ENCODE data around the gene FGFBP1. TPM values are rescaled to one million over a fixed set of nuclear protein-coding genes. Genes with fewer than 3 reads are reported as not detected.

The FGFBP1 gene
- polyA plus RNA-seq, 2 of the 4 experiments (the other 2 are of a cell fraction): 1.1 to 4.0 TPM

DNA sequence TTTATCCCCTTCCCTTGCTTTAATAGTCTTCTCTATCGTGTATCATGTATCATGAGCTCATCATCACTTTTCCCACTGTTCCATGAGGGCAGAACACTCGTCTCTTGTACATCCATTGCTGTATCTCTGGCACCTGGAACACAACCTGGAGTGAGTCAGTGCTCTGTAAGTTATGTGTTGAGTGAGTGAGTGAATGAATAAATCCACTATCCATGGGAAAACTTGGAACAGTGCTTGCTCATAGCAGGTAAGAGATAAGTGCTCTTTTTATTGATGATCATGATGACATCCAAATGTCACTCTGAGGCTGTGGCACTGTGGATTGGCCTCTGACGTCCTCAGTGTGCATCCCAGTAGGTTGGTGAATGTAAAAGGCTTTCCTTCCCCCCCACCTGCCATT is 4.3 kb downstream of the FGFBP1 start:
- 52% methylated on average over 3 of the region's 3 CpGs for WGBS (ENCODE audit: missing lambda C conversion rate)
- no peak for ATAC-seq
- Histone ChIP-seq H3K4me2 (no peak overlapping the region), H3K4me3 (no peak overlapping the region), H3K27ac (no peak overlapping the region), H3K9me3 (no peaks in the 10 kb centered on the region), H3K4me1 (peaks cover 7% of the 10 kb centered on the region)
- no peak for DNase-seq (ENCODE audit: low read depth in 1 of 2, low spot score in 1 of 2)
- no peak for TF ChIP-seq RNF2 (IDR thresholded peaks at IDR 0.05; ENCODE audit: borderline replicate concordance, low read depth)
- TF ChIP-seq HOXB5 (CRISPR knock-in tag; IDR thresholded peaks at IDR 0.05): no peak
- no peak for TF ChIP-seq CHD4 (IDR thresholded peaks at IDR 0.05; ENCODE audit: borderline replicate concordance)
- no peak for TF ChIP-seq JUN (IDR thresholded peaks at IDR 0.05)
- TF ChIP-seq ZSCAN20 (CRISPR knock-in tag; IDR thresholded peaks at IDR 0.05): no peak
- TF ChIP-seq HOXA7 (CRISPR knock-in tag; IDR thresholded peaks at IDR 0.05): no peak
- TF ChIP-seq FOSL2 (IDR thresholded peaks at IDR 0.05): no peak
- no peak for TF ChIP-seq FOSL2 (CRISPR knock-in tag; IDR thresholded peaks at IDR 0.05)
- no peak for TF ChIP-seq CBX8 (IDR thresholded peaks at IDR 0.05)
- no peak for TF ChIP-seq FOSB (CRISPR knock-in tag; IDR thresholded peaks at IDR 0.05)
- TF ChIP-seq HOXB13 (CRISPR knock-in tag; IDR thresholded peaks at IDR 0.05; ENCODE audit: low read depth): no peak
- TF ChIP-seq ZFP36 (IDR thresholded peaks at IDR 0.05; ENCODE audit: borderline replicate concordance, partially characterized antibody): no peak
- TF ChIP-seq, protein P1, sequence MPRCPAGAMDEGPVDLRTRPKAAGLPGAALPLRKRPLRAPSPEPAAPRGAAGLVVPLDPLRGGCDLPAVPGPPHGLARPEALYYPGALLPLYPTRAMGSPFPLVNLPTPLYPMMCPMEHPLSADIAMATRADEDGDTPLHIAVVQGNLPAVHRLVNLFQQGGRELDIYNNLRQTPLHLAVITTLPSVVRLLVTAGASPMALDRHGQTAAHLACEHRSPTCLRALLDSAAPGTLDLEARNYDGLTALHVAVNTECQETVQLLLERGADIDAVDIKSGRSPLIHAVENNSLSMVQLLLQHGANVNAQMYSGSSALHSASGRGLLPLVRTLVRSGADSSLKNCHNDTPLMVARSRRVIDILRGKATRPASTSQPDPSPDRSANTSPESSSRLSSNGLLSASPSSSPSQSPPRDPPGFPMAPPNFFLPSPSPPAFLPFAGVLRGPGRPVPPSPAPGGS (IDR thresholded peaks at IDR 0.05): no peak
- TF ChIP-seq TP53 (CRISPR knock-in tag; IDR thresholded peaks at IDR 0.05): no peak
- TF ChIP-seq, protein P2, sequence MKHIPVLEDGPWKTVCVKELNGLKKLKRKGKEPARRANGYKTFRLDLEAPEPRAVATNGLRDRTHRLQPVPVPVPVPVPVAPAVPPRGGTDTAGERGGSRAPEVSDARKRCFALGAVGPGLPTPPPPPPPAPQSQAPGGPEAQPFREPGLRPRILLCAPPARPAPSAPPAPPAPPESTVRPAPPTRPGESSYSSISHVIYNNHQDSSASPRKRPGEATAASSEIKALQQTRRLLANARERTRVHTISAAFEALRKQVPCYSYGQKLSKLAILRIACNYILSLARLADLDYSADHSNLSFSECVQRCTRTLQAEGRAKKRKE (CRISPR knock-in tag; IDR thresholded peaks at IDR 0.05; ENCODE audit: low read depth): no peak
- TF ChIP-seq KDM1A (IDR thresholded peaks at IDR 0.05; ENCODE audit: low read depth): no peak
- TF ChIP-seq EP300 (IDR thresholded peaks at IDR 0.05): no peak
- TF ChIP-seq GATA3 (IDR thresholded peaks at IDR 0.05; ENCODE audit: borderline replicate concordance): no peak
- ChIA-PET POLR2A (no interaction called here), CTCF (interaction anchor here (1.5 to 3.1 kb wide), 2 partner anchors 22 to 51 kb away, joined by 8 to 15 read pairs; no protein-coding TSS in a partner anchor)
- no peak for FAIRE-seq

DNA sequence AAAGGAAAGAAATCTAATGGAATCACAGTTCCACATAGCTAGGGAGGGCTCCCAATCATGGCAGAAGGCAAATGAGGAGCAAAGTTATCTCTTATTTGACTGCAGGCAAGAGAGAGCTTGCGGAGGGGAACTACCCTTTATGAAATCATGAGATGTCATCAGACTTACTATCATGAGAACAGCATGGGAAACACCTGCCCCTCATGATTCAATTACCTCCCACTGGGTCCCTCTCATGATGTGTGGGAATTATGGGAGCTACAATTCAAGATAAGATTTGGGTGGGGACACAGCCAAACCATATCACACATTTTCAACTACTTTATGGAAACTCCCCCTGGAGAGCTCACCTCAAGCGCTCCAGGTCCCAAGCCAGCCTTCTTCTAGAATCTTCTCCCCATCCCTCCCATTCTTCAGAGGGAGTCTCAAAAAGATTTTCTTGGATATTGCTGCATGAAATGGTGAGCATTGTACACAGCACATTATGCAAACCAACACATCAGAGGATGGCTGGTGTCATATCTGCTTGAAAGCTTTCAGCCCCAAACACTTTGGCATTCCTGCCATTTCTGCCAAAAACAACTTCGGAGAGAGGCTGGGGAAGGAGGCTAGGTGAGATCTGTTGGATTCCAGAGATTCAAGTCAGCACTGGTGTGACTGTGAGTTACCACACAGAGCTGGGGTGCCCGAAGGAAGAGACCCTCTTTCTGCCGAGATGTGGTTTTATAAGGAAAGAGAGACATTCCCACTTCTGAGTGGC is 6.9 kb downstream of the FGFBP1 start:
- Histone ChIP-seq H3K4me1 (no peaks in the 10 kb centered on the region), H3K4me3 (no peak overlapping the region), H3K27ac (no peak overlapping the region), H3K9me3 (no peaks in the 10 kb centered on the region), H3K4me2 (no peak overlapping the region)
- WGBS (ENCODE audit: missing lambda C conversion rate): 87% methylated on average over 5 of the region's 5 CpGs
- FAIRE-seq (no peak), DNase-seq (ENCODE audit: low read depth in 1 of 2, low spot score in 1 of 2) (no peak), ATAC-seq (no peak)
- ChIA-PET CTCF (interaction anchor here (1.4 to 3.4 kb wide), 2 partner anchors 24 to 49 kb away, joined by 4 to 13 read pairs; no protein-coding TSS in a partner anchor), POLR2A (no interaction called here)
- TF ChIP-seq MYC (IDR thresholded peaks at IDR 0.05; ENCODE audit: borderline replicate concordance, low read length) (no peak), RAD21 (conservative IDR thresholded peaks at IDR 0.05 in 1 of 2, IDR thresholded peaks at IDR 0.05 in 1 of 2) (no peak), CBX2 (IDR thresholded peaks at IDR 0.05; ENCODE audit: borderline replicate concordance, low read depth) (no peak)
- TF ChIP-seq, protein P2 (CRISPR knock-in tag; IDR thresholded peaks at IDR 0.05; ENCODE audit: low read depth): no peak
- TF ChIP-seq, protein P3, sequence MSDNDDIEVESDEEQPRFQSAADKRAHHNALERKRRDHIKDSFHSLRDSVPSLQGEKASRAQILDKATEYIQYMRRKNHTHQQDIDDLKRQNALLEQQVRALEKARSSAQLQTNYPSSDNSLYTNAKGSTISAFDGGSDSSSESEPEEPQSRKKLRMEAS (IDR thresholded peaks at IDR 0.05): no peak
